OCI-LY7 (cell line): ENCODE data around the gene AGA.

Source experiments
- EZH2phosphoT487 ChIP-seq: fragments of 200-600 bp; sonication (generic); IDR thresholded peaks from 2 replicates; pipeline ENCODE4 v1.6.1; 2018; ENCODE audit warnings: low read depth, borderline replicate concordance, mild to moderate bottlenecking, mixed run types, antibody characterized with exemption, low read length, moderate library complexity, mixed read lengths
- TF ChIP-seq, protein P1 (sequence below): fragments of 200-600 bp; sonication (generic); conservative IDR thresholded peaks from 2 replicates; pipeline ENCODE4 v1.5.1; 2014; ENCODE audit warnings: mild to moderate bottlenecking, antibody characterized with exemption, low read length, moderate library complexity, mixed read lengths

- TF ChIP-seq, protein P1, sequence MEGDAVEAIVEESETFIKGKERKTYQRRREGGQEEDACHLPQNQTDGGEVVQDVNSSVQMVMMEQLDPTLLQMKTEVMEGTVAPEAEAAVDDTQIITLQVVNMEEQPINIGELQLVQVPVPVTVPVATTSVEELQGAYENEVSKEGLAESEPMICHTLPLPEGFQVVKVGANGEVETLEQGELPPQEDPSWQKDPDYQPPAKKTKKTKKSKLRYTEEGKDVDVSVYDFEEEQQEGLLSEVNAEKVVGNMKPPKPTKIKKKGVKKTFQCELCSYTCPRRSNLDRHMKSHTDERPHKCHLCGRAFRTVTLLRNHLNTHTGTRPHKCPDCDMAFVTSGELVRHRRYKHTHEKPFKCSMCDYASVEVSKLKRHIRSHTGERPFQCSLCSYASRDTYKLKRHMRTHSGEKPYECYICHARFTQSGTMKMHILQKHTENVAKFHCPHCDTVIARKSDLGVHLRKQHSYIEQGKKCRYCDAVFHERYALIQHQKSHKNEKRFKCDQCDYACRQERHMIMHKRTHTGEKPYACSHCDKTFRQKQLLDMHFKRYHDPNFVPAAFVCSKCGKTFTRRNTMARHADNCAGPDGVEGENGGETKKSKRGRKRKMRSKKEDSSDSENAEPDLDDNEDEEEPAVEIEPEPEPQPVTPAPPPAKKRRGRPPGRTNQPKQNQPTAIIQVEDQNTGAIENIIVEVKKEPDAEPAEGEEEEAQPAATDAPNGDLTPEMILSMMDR, result no peak
- no peak for TF ChIP-seq EZH2phosphoT487
Observed at GRCh38 chr4:177410566-177410965, 31.7 kb downstream of the AGA start.
